GM10847 (cell line): ENCODE results near the gene ANKFY1.

ENCODE experiments used
- POLR2A ChIP-seq: IDR thresholded peaks from 2 replicates; pipeline ENCODE4 v1.6.1; 2011; ENCODE audit not compliant: insufficient read length; ENCODE audit errors: extremely low read depth

Gene ANKFY1

GRCh38 chr17:4206962-4207361 lies 56.8 kb downstream of the ANKFY1 start:
- no peak for TF ChIP-seq POLR2A

- TF ChIP-seq POLR2A, result no peak
These were observed 57.9 kb downstream of the ANKFY1 start for GRCh38 chr17:4205917-4206316.

GRCh38 chr17:4204710-4205173 lies 59.0 kb downstream of the ANKFY1 start:
- TF ChIP-seq POLR2A, result no peak

- TF ChIP-seq POLR2A, result no peak
These were observed 59.6 kb downstream of the ANKFY1 start for GRCh38 chr17:4204190-4204589.

GRCh38 chr17:4201226-4201625 lies 62.6 kb downstream of the ANKFY1 start:
- TF ChIP-seq POLR2A, result no peak

- TF ChIP-seq POLR2A, result no peak
These were observed 63.9 kb downstream of the ANKFY1 start for GRCh38 chr17:4199818-4200402.

- no peak for TF ChIP-seq POLR2A
These were observed 64.8 kb downstream of the ANKFY1 start for GRCh38 chr17:4198995-4199394.

- no peak for TF ChIP-seq POLR2A
These were observed 68.5 kb downstream of the ANKFY1 start for GRCh38 chr17:4195306-4195705.

GRCh38 chr17:4194796-4195195 lies 69.0 kb downstream of the ANKFY1 start:
- TF ChIP-seq POLR2A, result no peak

- TF ChIP-seq POLR2A, result no peak
These were observed 74.5 kb downstream of the ANKFY1 start for GRCh38 chr17:4189280-4189679.

GRCh38 chr17:4188076-4188475 lies 75.7 kb downstream of the ANKFY1 start:
- TF ChIP-seq POLR2A, result no peak

- TF ChIP-seq POLR2A, result no peak
These were observed 76.7 kb downstream of the ANKFY1 start for GRCh38 chr17:4187076-4187475.

- no peak for TF ChIP-seq POLR2A
These were observed 77.4 kb downstream of the ANKFY1 start for GRCh38 chr17:4186357-4186881.

GRCh38 chr17:4185656-4186055 lies 78.1 kb downstream of the ANKFY1 start:
- TF ChIP-seq POLR2A, result no peak

GRCh38 chr17:4184811-4185210 lies 79.0 kb downstream of the ANKFY1 start:
- TF ChIP-seq POLR2A, result no peak

GRCh38 chr17:4182043-4182442 lies 81.7 kb downstream of the ANKFY1 start:
- TF ChIP-seq POLR2A, result no peak

GRCh38 chr17:4180791-4181190 lies 83.0 kb downstream of the ANKFY1 start:
- TF ChIP-seq POLR2A, result no peak
